Ovary (tissue), 9 donors: Measurements from ENCODE around the gene RASA2. TPM values are rescaled to one million over a fixed set of nuclear protein-coding genes. Genes with fewer than 3 reads are reported as not detected.

Experiments
- DNase-seq, 5 donors: peaks; one replicate each; pipeline ENCODE4 v3.0.0-alpha.2; 2019 to 2020
- H3K27ac ChIP-seq, 2 donors: fragments of 200-600 bp; one replicate each; pipeline versions ENCODE4 v1.5.1 to v1.8.0; 2019 to 2022
- H3K27me3 ChIP-seq: fragments of 200-600 bp; one replicate; pipeline ENCODE4 v1.8.0; 2022
- H3K36me3 ChIP-seq: fragments of 200-600 bp; sonication (generic); one replicate; pipeline ENCODE4 v1.5.1; 2019
- H3K4me1 ChIP-seq: one replicate; pipeline ENCODE4 v1.8.1; 2013; ENCODE audit warnings: mild to moderate bottlenecking, moderate library complexity; ENCODE audit not compliant: insufficient read depth
- H3K4me3 ChIP-seq: fragments of 200-600 bp; sonication (generic); one replicate; pipeline ENCODE4 v1.5.1; 2017
- H3K9me3 ChIP-seq, 2 donors: fragments of 200-600 bp in 1 of 2; sonication (generic) in 1 of 2; one replicate each; pipeline versions ENCODE4 v1.5.1 to v1.8.1; 2013 to 2019; ENCODE audit warnings: mild to moderate bottlenecking in 1 of 2, moderate library complexity in 1 of 2
- EP300 ChIP-seq: sonication (generic); formaldehyde crosslinking; IDR thresholded peaks from one replicate; pipeline ENCODE4 v1.6.1; 2017; ENCODE audit warnings: antibody characterized with exemption
- POLR2A ChIP-seq: fragments of 450-650 bp; IDR thresholded peaks from one replicate; pipeline ENCODE4 v1.6.1; 2017; ENCODE audit warnings: antibody characterized with exemption, mild to moderate bottlenecking, moderate library complexity
- WGBS, 3 donors: extraction: QIAGEN DNeasy Blood & Tissue Kit in 1 of 3; methylation state at CpG; one replicate each; pipeline versions ENCODE4 v1.1.5 to v1.1.7; 2013 to 2017; 5-methylcytosine and 5-hydroxymethylcytosine counted together
- intact Hi-C, 4 donors: fragments of 100-400 bp; cut with DNase I; formaldehyde crosslinking; loops; one replicate each; pipeline versions ENCODE4 v1.11.0 to v1.15.1; 2022 to 2023
- polyA plus RNA-seq, 2 donors: library from polyadenylated mRNA; stranded (reverse); fragments of 200-250 nt in 1 of 2; fragments of 350-450 nt in 1 of 2; fragmentation: Illumina TruSeq in 1 of 2; extraction: RNeasy Lipid Tissue Mini Kit (QIAGEN cat#74804) in 1 of 2; gene quantifications; one replicate each; pipeline ENCODE4 v1.2.3, GENCODE V29; 2013 to 2014
- total RNA-seq, 7 donors: library from RNA; depleted of rRNA in 2 of 7; stranded (reverse); fragments of >200 nt in 2 of 7; fragmentation: NEBNext Ultra II Directional in 3 of 7; extraction: Animal tissue kit (Norgen Biotek cat#: 25700) in 3 of 7; gene quantifications; one replicate each; pipeline versions ENCODE4 v1.1.0 to v1.2.4, GENCODE V29; 2016 to 2023
- TF ChIP-seq, protein P1 (sequence below), 3 donors: fragments of 450-650 bp in 2 of 3; fragments of 200-600 bp in 1 of 3; IDR thresholded peaks; one replicate each; pipeline versions ENCODE4 v1.5.1 to v1.8.0; 2016 to 2022; ENCODE audit warnings: antibody characterized with exemption in 3 of 3, mild to moderate bottlenecking in 1 of 3
- donor health status: DM: no; HTN: no; CAD: no; lungs with moderate emphysema.
- donor health status: DM: no; HTN: no; CAD: no.
- donor health status: Bipolar disorder and iron deficiency.
- donor health status: DM: yes; HTN: yes; CAD: no.
- donor health status: DM: no; HTN: no; CAD: no.
- donor health status: DM: yes; HTN: yes; CAD: no.

Gene RASA2
- total and polyA plus RNA-seq, 9 donors, result 6.9 to 28.1 (median 17.6) TPM

DNA sequence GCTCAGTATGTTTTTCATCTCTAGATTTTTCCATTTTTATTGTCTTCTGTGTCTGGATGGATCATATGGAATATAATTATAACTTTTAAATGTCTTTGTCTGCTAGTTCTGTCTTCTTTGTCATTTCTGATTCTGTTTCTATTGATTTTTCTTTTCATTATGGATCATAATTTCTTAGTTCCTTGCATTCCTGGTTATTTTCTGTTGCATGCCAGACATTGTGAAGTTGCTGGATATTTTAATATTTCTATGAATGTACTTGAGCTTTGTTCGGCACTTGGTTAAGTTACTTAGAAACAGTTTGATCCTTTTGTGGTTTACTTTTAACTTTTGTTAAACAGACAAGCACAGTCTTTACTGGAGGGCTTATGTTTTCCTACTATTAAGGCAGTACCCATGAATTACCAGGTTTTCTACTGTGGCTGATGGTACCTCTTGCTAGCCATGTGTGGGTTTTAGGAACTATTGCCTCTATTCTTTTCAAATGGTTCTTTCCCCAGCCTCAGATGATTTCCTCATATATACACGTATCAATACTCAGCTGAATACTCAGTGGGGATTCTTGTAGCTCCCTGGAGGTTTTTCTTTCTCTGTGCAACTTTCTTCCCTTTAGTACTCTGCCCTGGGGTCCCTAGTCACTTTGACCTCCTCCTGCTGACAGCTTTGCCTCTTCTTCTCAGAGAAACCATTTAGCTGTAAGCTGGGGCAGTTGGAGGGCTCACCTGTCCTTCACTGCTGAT, 64.3 kb downstream of the RASA2 start:
- H3K36me3 ChIP-seq, result no peaks in the 10 kb centered on the region
- TF ChIP-seq, protein P1, sequence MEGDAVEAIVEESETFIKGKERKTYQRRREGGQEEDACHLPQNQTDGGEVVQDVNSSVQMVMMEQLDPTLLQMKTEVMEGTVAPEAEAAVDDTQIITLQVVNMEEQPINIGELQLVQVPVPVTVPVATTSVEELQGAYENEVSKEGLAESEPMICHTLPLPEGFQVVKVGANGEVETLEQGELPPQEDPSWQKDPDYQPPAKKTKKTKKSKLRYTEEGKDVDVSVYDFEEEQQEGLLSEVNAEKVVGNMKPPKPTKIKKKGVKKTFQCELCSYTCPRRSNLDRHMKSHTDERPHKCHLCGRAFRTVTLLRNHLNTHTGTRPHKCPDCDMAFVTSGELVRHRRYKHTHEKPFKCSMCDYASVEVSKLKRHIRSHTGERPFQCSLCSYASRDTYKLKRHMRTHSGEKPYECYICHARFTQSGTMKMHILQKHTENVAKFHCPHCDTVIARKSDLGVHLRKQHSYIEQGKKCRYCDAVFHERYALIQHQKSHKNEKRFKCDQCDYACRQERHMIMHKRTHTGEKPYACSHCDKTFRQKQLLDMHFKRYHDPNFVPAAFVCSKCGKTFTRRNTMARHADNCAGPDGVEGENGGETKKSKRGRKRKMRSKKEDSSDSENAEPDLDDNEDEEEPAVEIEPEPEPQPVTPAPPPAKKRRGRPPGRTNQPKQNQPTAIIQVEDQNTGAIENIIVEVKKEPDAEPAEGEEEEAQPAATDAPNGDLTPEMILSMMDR (IDR thresholded peaks at IDR 0.05), result no peak
- no peak for TF ChIP-seq EP300
- TF ChIP-seq POLR2A, result no peak
- H3K9me3 ChIP-seq, result no peaks in the 10 kb centered on the region
- no peak for DNase-seq
- H3K27ac ChIP-seq, result no peak overlapping the region
- H3K27me3 ChIP-seq, result no peaks in the 10 kb centered on the region
- intact Hi-C loops, result no loop called here
- no peak overlapping the region for H3K4me3 ChIP-seq
- no peaks in the 10 kb centered on the region for H3K4me1 ChIP-seq
- WGBS, 3 donors, result 93 to 96% (median 96%) methylated on average over 2 of the region's 2 CpGs

DNA sequence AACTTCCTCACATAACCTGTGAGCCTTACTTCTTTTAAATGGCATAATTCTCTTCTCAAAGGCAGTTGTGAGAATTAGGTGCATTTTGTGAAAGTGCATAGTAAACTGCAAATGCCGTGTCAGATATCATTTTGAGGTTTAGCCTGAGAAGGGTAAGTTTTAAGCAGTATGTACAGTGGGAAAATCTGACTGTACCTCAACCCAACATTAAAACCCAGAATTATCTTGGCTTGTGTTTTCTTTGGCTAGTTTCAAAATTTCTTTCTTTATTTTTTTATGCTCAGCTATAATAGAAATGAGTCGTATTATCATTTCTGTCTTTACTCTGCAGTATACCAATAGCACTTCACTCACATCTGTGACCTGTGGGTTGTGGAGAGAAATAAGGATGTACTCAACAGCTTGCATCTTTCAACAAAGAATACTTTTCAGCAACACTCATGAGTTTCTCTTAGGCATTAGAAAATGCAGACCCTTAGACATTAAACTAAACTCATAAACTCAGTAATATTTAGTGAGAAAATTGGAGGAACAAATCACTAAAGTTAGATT, 65.7 kb downstream of the RASA2 start:
- H3K4me1 ChIP-seq, result no peaks in the 10 kb centered on the region
- DNase-seq, result no peak
- H3K36me3 ChIP-seq, result no peaks in the 10 kb centered on the region
- intact Hi-C loops, result no loop called here
- H3K27me3 ChIP-seq, result no peaks in the 10 kb centered on the region
- no peak overlapping the region for H3K27ac ChIP-seq
- H3K9me3 ChIP-seq, result no peaks in the 10 kb centered on the region
- no peak for TF ChIP-seq EP300
- TF ChIP-seq POLR2A, result no peak
- TF ChIP-seq, protein P1 (IDR thresholded peaks at IDR 0.05), result no peak
- H3K4me3 ChIP-seq, result no peak overlapping the region
- WGBS, 3 donors, result 7 to 27% (median 8%) methylated on average over 2 of the region's 2 CpGs

DNA sequence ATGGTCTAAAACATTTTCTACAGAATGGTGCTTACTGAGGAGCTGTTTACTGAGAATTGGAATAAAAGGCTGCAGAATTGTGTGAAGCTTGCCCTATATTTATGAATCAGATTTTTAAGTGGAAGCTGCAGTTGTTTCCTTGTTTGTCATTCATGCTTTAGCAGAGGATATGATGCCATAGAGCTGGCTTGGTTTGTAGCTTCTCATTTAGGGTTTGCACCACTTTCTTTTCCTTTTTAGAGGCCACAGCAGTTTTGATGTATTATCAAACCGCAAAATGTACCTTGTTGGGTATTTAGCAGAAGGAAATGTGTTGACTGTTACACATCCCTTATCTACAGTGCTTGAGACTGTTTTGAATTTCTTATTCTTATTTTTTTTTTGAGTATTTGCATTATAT, 66.2 kb downstream of the RASA2 start:
- TF ChIP-seq, protein P1 (IDR thresholded peaks at IDR 0.05), result no peak
- no peak for TF ChIP-seq POLR2A
- no peak for TF ChIP-seq EP300
- Histone ChIP-seq H3K4me3 (no peak overlapping the region), H3K36me3 (no peaks in the 10 kb centered on the region), H3K27me3 (no peaks in the 10 kb centered on the region), H3K27ac (no peak overlapping the region), H3K4me1 (no peaks in the 10 kb centered on the region), H3K9me3 (no peaks in the 10 kb centered on the region)
- no peak for DNase-seq
- intact Hi-C loops, result no loop called here
- WGBS, 3 donors, result 9 to 42% (median 15%) methylated on average over 1 of the region's 1 CpG

DNA sequence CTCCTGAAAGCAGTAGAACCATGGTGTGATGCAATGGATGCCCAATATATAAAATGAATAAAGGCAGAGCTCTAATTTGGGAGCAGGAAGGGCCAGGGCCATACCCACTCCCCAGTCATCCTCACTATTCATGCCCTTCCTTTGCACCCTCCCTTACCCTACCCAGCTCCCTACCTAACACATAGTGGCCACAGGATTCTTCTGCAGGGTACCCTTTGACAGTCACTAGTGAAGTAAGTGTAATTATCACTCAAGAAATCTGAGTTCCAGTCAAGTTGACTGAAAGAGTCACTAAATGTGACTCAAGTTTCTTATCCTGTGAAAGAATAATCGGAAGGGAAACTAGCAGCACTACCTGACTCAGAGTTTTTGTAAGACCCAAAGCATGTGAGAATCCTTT, 69.2 kb downstream of the RASA2 start:
- Histone ChIP-seq H3K4me1 (no peaks in the 10 kb centered on the region), H3K36me3 (no peaks in the 10 kb centered on the region), H3K4me3 (no peak overlapping the region), H3K27me3 (no peaks in the 10 kb centered on the region), H3K9me3 (no peaks in the 10 kb centered on the region), H3K27ac (no peak overlapping the region)
- intact Hi-C loops, result loop anchor here in 3 of 4 donors (5.0 kb wide), 3 partner anchors 79 to 94 kb away; no protein-coding TSS in a partner anchor
- no peak for DNase-seq
- 89 to 92% (median 91%) methylated on average over 1 of the region's 1 CpG for WGBS, 3 donors
- TF ChIP-seq, protein P1 (IDR thresholded peaks at IDR 0.05), result no peak
- TF ChIP-seq EP300, result no peak
- no peak for TF ChIP-seq POLR2A
